WTC11 (cell line): ENCODE data around the gene E2F4. TPM values are rescaled to one million over a fixed set of nuclear protein-coding genes. Genes with fewer than 3 reads are reported as not detected.

Source experiments
- ARID4B ChIP-seq: sonication (generic); formaldehyde crosslinking; IDR thresholded peaks from 2 replicates; pipeline ENCODE4 v1.8.0; 2023; ENCODE audit warnings: missing genetic modification reagents, mild to moderate bottlenecking, borderline replicate concordance
- E2F5 ChIP-seq: sonication (generic); formaldehyde crosslinking; IDR thresholded peaks from 2 replicates; pipeline ENCODE4 v1.8.1; 2022; ENCODE audit warnings: mild to moderate bottlenecking, moderate library complexity, missing genetic modification reagents
- ELF4 ChIP-seq: sonication (generic); formaldehyde crosslinking; IDR thresholded peaks from 2 replicates; pipeline ENCODE4 v1.8.1; 2022; ENCODE audit warnings: low read depth, mild to moderate bottlenecking, moderate library complexity, missing genetic modification reagents
- FOXP4 ChIP-seq: sonication (generic); formaldehyde crosslinking; IDR thresholded peaks from 2 replicates; pipeline ENCODE4 v1.8.0; 2022; ENCODE audit warnings: mild to moderate bottlenecking, missing genetic modification reagents
- GABPB1 ChIP-seq: sonication (generic); formaldehyde crosslinking; IDR thresholded peaks from 2 replicates; pipeline ENCODE4 v1.8.1; 2023; ENCODE audit warnings: mild to moderate bottlenecking, missing genetic modification reagents
- HMGA2 ChIP-seq: fragments of 250-450 bp; sonication (Bioruptor Pico); IDR thresholded peaks from 2 replicates; pipeline ENCODE4 v1.4.0; 2021; ENCODE audit warnings: mild to moderate bottlenecking, moderate library complexity
- IRF2 ChIP-seq: sonication (generic); formaldehyde crosslinking; IDR thresholded peaks from 2 replicates; pipeline ENCODE4 v1.8.0; 2022; ENCODE audit warnings: low read depth, missing genetic modification reagents, borderline replicate concordance
- MLX ChIP-seq: sonication (generic); formaldehyde crosslinking; IDR thresholded peaks from 2 replicates; pipeline ENCODE4 v1.8.1; 2023; ENCODE audit warnings: mild to moderate bottlenecking, missing genetic modification reagents, moderate library complexity
- NFE2L1 ChIP-seq: sonication (generic); formaldehyde crosslinking; IDR thresholded peaks from 2 replicates; pipeline ENCODE4 v1.8.1; 2023; ENCODE audit warnings: missing genetic modification reagents
- NR3C1 ChIP-seq: sonication (generic); formaldehyde crosslinking; conservative IDR thresholded peaks from 2 replicates; pipeline ENCODE4 v1.8.1; 2023; ENCODE audit warnings: low read depth, mild to moderate bottlenecking, missing genetic modification reagents
- PRDM15 ChIP-seq: sonication (generic); formaldehyde crosslinking; IDR thresholded peaks from 2 replicates; pipeline ENCODE4 v1.8.0; 2022; ENCODE audit warnings: missing genetic modification reagents
- SOX15 ChIP-seq: fragments of 250-450 bp; sonication (Bioruptor Pico); IDR thresholded peaks from 2 replicates; pipeline ENCODE4 v1.9.0; 2021; ENCODE audit warnings: mild to moderate bottlenecking
- SP1 ChIP-seq: sonication (generic); formaldehyde crosslinking; conservative IDR thresholded peaks from 2 replicates; pipeline ENCODE4 v1.8.1; 2022; ENCODE audit warnings: missing genetic modification reagents
- TEAD4 ChIP-seq: sonication (generic); formaldehyde crosslinking; IDR thresholded peaks from 2 replicates; pipeline ENCODE4 v1.8.0; 2022; ENCODE audit warnings: mild to moderate bottlenecking, missing genetic modification reagents
- TP53 ChIP-seq: sonication (generic); formaldehyde crosslinking; IDR thresholded peaks from 2 replicates; pipeline ENCODE4 v1.8.1; 2023; ENCODE audit warnings: mild to moderate bottlenecking, missing genetic modification reagents
- USF2 ChIP-seq: sonication (generic); formaldehyde crosslinking; IDR thresholded peaks from 2 replicates; pipeline ENCODE4 v1.8.1; 2023; ENCODE audit warnings: mild to moderate bottlenecking, missing genetic modification reagents, moderate library complexity
- ZBTB43 ChIP-seq: sonication (generic); formaldehyde crosslinking; IDR thresholded peaks from 2 replicates; pipeline ENCODE4 v1.8.1; 2023; ENCODE audit warnings: mild to moderate bottlenecking, missing genetic modification reagents
- ZNF121 ChIP-seq: sonication (generic); formaldehyde crosslinking; IDR thresholded peaks from 2 replicates; pipeline ENCODE4 v1.8.0; 2023; ENCODE audit warnings: missing genetic modification reagents
- ZNF138 ChIP-seq: sonication (generic); formaldehyde crosslinking; conservative IDR thresholded peaks from 2 replicates; pipeline ENCODE4 v1.8.1; 2022; ENCODE audit warnings: mild to moderate bottlenecking, moderate library complexity, missing genetic modification reagents
- ZNF263 ChIP-seq: sonication (generic); formaldehyde crosslinking; IDR thresholded peaks from 2 replicates; pipeline ENCODE4 v1.8.1; 2022; ENCODE audit warnings: low read depth, mild to moderate bottlenecking, moderate library complexity, missing genetic modification reagents
- ZNF671 ChIP-seq: fragments of 250-450 bp; sonication (Bioruptor Pico); IDR thresholded peaks from 2 replicates; pipeline ENCODE4 v1.8.0; 2021; ENCODE audit warnings: mild to moderate bottlenecking
- total RNA-seq: library from RNA; stranded (reverse); gene quantifications from 3 replicates; pipeline ENCODE4 v1.2.3, GENCODE V29; 2021

E2F4 gene
- total RNA-seq, 1 experiment from 2014 or later = 85.0 TPM

- TF ChIP-seq PRDM15 = no peak
- TF ChIP-seq SP1 (CRISPR knock-in tag) = peak; percentile 74
- 0 out of 2 replicates have a peak, but pooled peaks have one; percentile 17 for TF ChIP-seq ZNF263 (CRISPR knock-in tag)
- 0 out of 2 replicates have a peak, but pooled peaks have one; percentile 29 for TF ChIP-seq ZNF138
- peak; percentile 99 for TF ChIP-seq ZNF121 (CRISPR knock-in tag)
- no peak for TF ChIP-seq SOX15 (CRISPR knock-in tag)
- no peak for TF ChIP-seq NR3C1 (CRISPR knock-in tag)
- no peak for TF ChIP-seq ZNF671
- 0 out of 2 replicates have a peak, but pooled peaks have one; percentile 39 for TF ChIP-seq TP53 (CRISPR knock-in tag)
- TF ChIP-seq NFE2L1 = no peak
- TF ChIP-seq IRF2 (CRISPR knock-in tag) = 0 out of 2 replicates have a peak, but pooled peaks have one; percentile 37
- TF ChIP-seq ARID4B (CRISPR knock-in tag) = peak; percentile 77; the same call in 1 of the 2 replicates
- peak; percentile 64 for TF ChIP-seq FOXP4
- TF ChIP-seq GABPB1 (CRISPR knock-in tag) = peak; percentile 56; the same call in 1 of the 2 replicates
- TF ChIP-seq HMGA2 (CRISPR knock-in tag) = no peak
- no peak for TF ChIP-seq TEAD4 (CRISPR knock-in tag)
- TF ChIP-seq ZBTB43 (CRISPR knock-in tag) = peak; percentile 82
- TF ChIP-seq ELF4 = 0 out of 2 replicates have a peak, but pooled peaks have one; percentile 68
- peak; percentile 74 for TF ChIP-seq USF2
- 0 out of 2 replicates have a peak, but pooled peaks have one; percentile 36 for TF ChIP-seq MLX (CRISPR knock-in tag)
- 0 out of 2 replicates have a peak, but pooled peaks have one; percentile 33 for TF ChIP-seq E2F5 (CRISPR knock-in tag)
Observed at GRCh38 chr16:67173808-67174705, 17.9 kb upstream of the E2F4 start (continued).
